ENCODE results near the gene COG5. TPM values are rescaled to one million over a fixed set of nuclear protein-coding genes. Genes with fewer than 3 reads are reported as not detected.

COG5 gene
- total and polyA plus RNA-seq, 10 donors, result 3.6 to 86.6 (median 48.7) TPM

DNA sequence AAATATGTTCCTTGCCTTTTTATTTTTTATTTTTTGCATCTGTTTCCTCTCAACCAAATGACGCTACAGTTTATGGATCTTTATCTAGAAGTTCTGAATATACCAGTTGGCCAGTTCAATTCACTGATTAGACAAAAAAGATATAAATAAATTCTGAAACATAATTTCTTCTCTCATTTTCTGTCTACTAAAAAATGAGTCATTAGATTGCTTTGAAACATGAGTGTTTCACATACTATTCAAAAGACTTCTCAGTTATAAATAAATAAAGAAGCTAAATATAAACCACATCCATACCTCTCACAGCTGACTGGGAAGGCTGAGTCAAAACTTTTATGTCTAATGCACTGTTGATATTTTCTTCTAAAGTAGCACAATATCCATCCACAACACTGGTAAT, 191.4 kb downstream of the COG5 start:
- H3K27me3 ChIP-seq (replicated peaks in 1 of 7), result no peaks in the 10 kb centered on the region
- 78 to 92% (median 85%) methylated on average over 1 of the region's 1 CpG for WGBS, 5 donors
- no peak for TF ChIP-seq POLR2A (IDR thresholded peaks at IDR 0.05)
- TF ChIP-seq POLR2AphosphoS5 (IDR thresholded peaks at IDR 0.05), result no peak
- TF ChIP-seq, protein P1, sequence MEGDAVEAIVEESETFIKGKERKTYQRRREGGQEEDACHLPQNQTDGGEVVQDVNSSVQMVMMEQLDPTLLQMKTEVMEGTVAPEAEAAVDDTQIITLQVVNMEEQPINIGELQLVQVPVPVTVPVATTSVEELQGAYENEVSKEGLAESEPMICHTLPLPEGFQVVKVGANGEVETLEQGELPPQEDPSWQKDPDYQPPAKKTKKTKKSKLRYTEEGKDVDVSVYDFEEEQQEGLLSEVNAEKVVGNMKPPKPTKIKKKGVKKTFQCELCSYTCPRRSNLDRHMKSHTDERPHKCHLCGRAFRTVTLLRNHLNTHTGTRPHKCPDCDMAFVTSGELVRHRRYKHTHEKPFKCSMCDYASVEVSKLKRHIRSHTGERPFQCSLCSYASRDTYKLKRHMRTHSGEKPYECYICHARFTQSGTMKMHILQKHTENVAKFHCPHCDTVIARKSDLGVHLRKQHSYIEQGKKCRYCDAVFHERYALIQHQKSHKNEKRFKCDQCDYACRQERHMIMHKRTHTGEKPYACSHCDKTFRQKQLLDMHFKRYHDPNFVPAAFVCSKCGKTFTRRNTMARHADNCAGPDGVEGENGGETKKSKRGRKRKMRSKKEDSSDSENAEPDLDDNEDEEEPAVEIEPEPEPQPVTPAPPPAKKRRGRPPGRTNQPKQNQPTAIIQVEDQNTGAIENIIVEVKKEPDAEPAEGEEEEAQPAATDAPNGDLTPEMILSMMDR (IDR thresholded peaks at IDR 0.05 in 8 of 11, conservative IDR thresholded peaks at IDR 0.05 in 3 of 11), result no peak
- DNase-seq, result no peak
- intact Hi-C loops (cut with DNase I; ENCODE audit: low total_unique reads), result no loop called here
- H3K9me3 ChIP-seq, result no peaks in the 10 kb centered on the region
- H3K36me3 ChIP-seq, result peaks cover 0 to 33% (median 0%) of the 10 kb centered on the region in 6 donors
- no peaks in the 10 kb centered on the region for H3K4me1 ChIP-seq
- H3K4me3 ChIP-seq, result no peak overlapping the region
- no peak overlapping the region for H3K27ac ChIP-seq

DNA sequence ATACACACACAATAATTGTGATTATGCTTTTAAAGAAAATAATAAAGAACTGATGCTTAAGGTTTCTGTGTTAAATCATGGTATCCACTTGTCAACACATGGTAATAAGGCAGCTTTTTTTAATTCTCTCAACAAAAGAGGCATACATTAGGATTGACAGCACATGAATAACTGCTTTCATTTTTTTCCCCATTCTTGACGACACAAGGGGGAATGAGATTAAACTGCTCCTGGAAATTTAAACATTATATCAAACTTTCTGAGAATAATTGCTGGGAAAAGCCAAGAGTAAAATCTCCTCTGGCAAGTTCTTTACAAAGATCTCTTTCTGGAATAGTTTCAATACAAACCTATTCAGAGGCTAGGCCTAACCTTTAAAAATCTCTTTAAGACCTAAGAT, 192.9 kb downstream of the COG5 start:
- intact Hi-C loops (cut with DNase I; ENCODE audit: low total_unique reads), result no loop called here
- no peaks in the 10 kb centered on the region for H3K27me3 ChIP-seq (replicated peaks in 1 of 7)

DNA sequence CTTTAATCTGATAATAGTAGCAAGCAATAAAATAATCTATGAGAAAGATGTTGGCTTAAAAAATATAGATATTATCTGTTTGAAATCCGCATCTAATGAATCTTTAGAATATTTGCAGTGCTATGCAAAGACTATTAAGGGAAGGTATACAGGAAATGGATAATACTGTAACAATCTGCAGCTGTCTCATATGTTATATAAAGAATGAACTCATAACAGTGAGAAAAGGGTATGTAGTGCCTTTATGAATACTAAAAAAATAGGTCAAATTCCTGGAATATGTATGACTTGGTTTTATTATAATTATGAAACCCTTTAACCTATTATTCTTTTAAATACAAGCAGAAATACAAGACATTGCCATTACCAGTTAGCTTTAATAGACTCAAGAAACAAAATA, 198.9 kb downstream of the COG5 start:
- no peak for TF ChIP-seq POLR2AphosphoS5 (IDR thresholded peaks at IDR 0.05)
- TF ChIP-seq, protein P1 (IDR thresholded peaks at IDR 0.05 in 8 of 11, conservative IDR thresholded peaks at IDR 0.05 in 3 of 11), result no peak
- TF ChIP-seq POLR2A (IDR thresholded peaks at IDR 0.05), result no peak
- H3K27ac ChIP-seq, result no peak overlapping the region
- intact Hi-C loops (cut with DNase I; ENCODE audit: low total_unique reads), result no loop called here
- no peaks in the 10 kb centered on the region for H3K27me3 ChIP-seq (replicated peaks in 1 of 7)
- peaks cover 0 to 13% (median 11%) of the 10 kb centered on the region in 8 donors for H3K9me3 ChIP-seq
- no peak for DNase-seq
- 85 to 92% (median 90%) methylated on average over 1 of the region's 1 CpG for WGBS, 5 donors
- H3K4me1 ChIP-seq, result no peaks in the 10 kb centered on the region
- peaks cover 5 to 34% (median 28%) of the 10 kb centered on the region in 6 donors for H3K36me3 ChIP-seq
- H3K4me3 ChIP-seq, result no peak overlapping the region

More for the DNA sequence above, 192.9 kb downstream of the COG5 start:
- H3K36me3 ChIP-seq, result peaks cover 0 to 33% (median 0%) of the 10 kb centered on the region in 6 donors
- TF ChIP-seq POLR2AphosphoS5 (IDR thresholded peaks at IDR 0.05), result no peak
- TF ChIP-seq, protein P1 (IDR thresholded peaks at IDR 0.05 in 8 of 11, conservative IDR thresholded peaks at IDR 0.05 in 3 of 11), result no peak
- no peaks in the 10 kb centered on the region for H3K4me1 ChIP-seq
- H3K9me3 ChIP-seq, result no peaks in the 10 kb centered on the region
- DNase-seq, result no peak
- H3K27ac ChIP-seq, result no peak overlapping the region
- no peak overlapping the region for H3K4me3 ChIP-seq
- WGBS, 5 donors, result 86 to 95% (median 89%) methylated on average over 1 of the region's 1 CpG

DNA sequence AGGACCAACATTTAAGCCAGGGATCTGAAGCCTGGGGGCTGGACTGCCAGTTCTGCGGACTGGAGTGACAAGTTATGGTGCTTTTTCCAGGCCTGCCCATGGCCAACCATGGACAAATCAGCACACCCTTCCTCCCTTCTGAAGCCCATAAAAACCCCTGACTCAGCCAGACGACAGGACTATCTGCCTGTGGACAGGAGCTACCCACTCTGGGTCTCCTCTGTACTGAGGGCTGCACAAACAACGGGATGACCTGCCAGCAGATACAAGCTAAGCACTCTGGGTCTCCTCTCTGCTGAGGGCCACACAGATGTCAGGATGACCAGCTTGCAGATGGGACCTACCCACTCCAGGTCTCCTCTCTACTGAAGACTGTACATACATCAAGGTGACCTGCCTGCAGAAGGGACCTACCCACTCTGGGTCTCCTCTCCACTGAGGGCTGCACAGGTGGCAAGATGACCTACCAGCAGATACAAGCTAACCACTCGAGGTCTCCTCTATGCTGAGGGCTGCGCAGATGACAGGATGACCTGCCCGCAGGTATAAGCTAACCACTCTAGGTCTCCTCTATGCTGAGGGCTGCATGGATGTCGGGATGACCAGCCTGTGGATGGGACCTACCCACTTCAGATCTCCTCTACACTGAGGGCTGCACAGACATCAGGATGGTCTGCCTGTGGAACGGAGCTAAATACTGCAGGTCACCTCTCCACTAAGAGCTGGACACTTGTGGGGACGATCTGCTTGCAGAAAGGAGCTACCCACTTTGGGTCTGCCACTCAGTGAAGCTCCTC, 204.0 kb downstream of the COG5 start:
- intact Hi-C loops (cut with DNase I; ENCODE audit: low total_unique reads), result no loop called here
- Histone ChIP-seq H3K9me3 (peaks cover 0 to 22% (median 17%) of the 10 kb centered on the region in 8 donors), H3K4me3 (no peak overlapping the region), H3K27ac (no peak overlapping the region), H3K36me3 (peaks cover 5 to 46% (median 37%) of the 10 kb centered on the region in 6 donors), H3K4me1 (no peaks in the 10 kb centered on the region), H3K27me3 (replicated peaks in 1 of 7) (no peaks in the 10 kb centered on the region)
- TF ChIP-seq, protein P1 (IDR thresholded peaks at IDR 0.05 in 8 of 11, conservative IDR thresholded peaks at IDR 0.05 in 3 of 11), result no peak
- TF ChIP-seq POLR2AphosphoS5 (IDR thresholded peaks at IDR 0.05) (no peak), POLR2A (IDR thresholded peaks at IDR 0.05) (no peak)
- 76 to 100% (median 89%) methylated on average over 9 of the region's 9 CpGs for WGBS, 5 donors
- DNase-seq, result no peak
